IMR-90 (cell line): Measurements from ENCODE around the gene TMEM130. TPM values are rescaled to one million over a fixed set of nuclear protein-coding genes. Genes with fewer than 3 reads are reported as not detected.

ENCODE experiments used
- ATAC-seq: fragments of 200-7000 bp; cut with Tn5 transposase; 2 replicates; pipeline ENCODE4 v1.9.1; 2020; ENCODE audit warnings: low read depth, mild to moderate bottlenecking, moderate library complexity
- BruUV-seq: library from RNA; stranded (reverse); fragments of 400-500 nt; replicated peaks from 2 replicates; lab custom pipeline; 2021; lab: Mats Ljungman, UMichigan
- CTCF ChIA-PET: fragments of 300-600 bp; formaldehyde crosslinking; extraction: SDS; loops from one replicate; lab custom pipeline; 2021; ENCODE audit warnings: antibody characterized with exemption; lab: Yijun Ruan, JAX
- POLR2A ChIA-PET: fragments of 300-600 bp; sonication (Branson Sonifier 250); formaldehyde crosslinking; loops from one replicate; lab custom pipeline; 2022; ENCODE audit warnings: antibody characterized with exemption; ENCODE audit not compliant: unreplicated experiment; lab: Charles Lee
- DNase-seq: peaks from one replicate; pipeline ENCODE4 v3.0.0; 2013
- H2AFZ ChIP-seq: replicated peaks from 2 replicates; pipeline ENCODE3; 2013; ENCODE audit warnings: low read length, mild to moderate bottlenecking; ENCODE audit not compliant: poor library complexity
- H2AK5ac ChIP-seq: 2 replicates; pipeline ENCODE4 v1.6.1; 2013; ENCODE audit warnings: low read depth, low read length, inconsistent platforms
- H2AK9ac ChIP-seq: replicated peaks from 2 replicates; pipeline ENCODE3; 2013; ENCODE audit warnings: mild to moderate bottlenecking, low read depth, low read length, moderate library complexity; ENCODE audit not compliant: poor library complexity
- H2BK120ac ChIP-seq: 2 replicates; pipeline ENCODE4 v1.6.1; 2013; ENCODE audit warnings: low read depth, low read length, inconsistent platforms
- H2BK15ac ChIP-seq: 3 replicates; pipeline ENCODE4 v1.6.1; 2013; ENCODE audit warnings: low read depth, low read length, inconsistent platforms
- H2BK20ac ChIP-seq: 2 replicates; pipeline ENCODE4 v1.6.1; 2013; ENCODE audit warnings: low read depth, mild to moderate bottlenecking, inconsistent platforms, low read length, moderate library complexity
- H2BK5ac ChIP-seq: 2 replicates; pipeline ENCODE4 v1.6.1; 2013; ENCODE audit warnings: mild to moderate bottlenecking, low read depth, low read length, inconsistent platforms; ENCODE audit not compliant: poor library complexity, severe bottlenecking
- H3K14ac ChIP-seq: replicated peaks from 2 replicates; pipeline ENCODE4 v1.6.1; 2013; ENCODE audit warnings: low read depth, low read length, inconsistent platforms
- H3K18ac ChIP-seq: 2 replicates; pipeline ENCODE4 v1.6.1; 2013; ENCODE audit warnings: low read depth, low read length, control low read depth
- H3K23ac ChIP-seq: 2 replicates; pipeline ENCODE4 v1.6.1; 2013; ENCODE audit warnings: low read depth, low read length, inconsistent platforms
- H3K27ac ChIP-seq: 2 replicates; pipeline ENCODE4 v1.5.1; 2013; ENCODE audit warnings: mild to moderate bottlenecking, control low read depth, low read length; ENCODE audit not compliant: insufficient read depth
- H3K27me3 ChIP-seq: 2 replicates; pipeline ENCODE4 v1.6.1; 2013; ENCODE audit warnings: low read length; ENCODE audit not compliant: control insufficient read depth, insufficient read depth
- H3K36me3 ChIP-seq: 2 replicates; pipeline ENCODE4 v1.6.1; 2013; ENCODE audit warnings: low read length, mixed read lengths; ENCODE audit not compliant: control insufficient read depth, insufficient read depth
- H3K4ac ChIP-seq: 2 replicates; pipeline ENCODE4 v1.6.1; 2013; ENCODE audit warnings: low read depth, low read length, inconsistent platforms
- H3K4me1 ChIP-seq: 2 replicates; pipeline ENCODE4 v1.6.1; 2013; ENCODE audit warnings: low read length, mixed read lengths; ENCODE audit not compliant: control insufficient read depth, insufficient read depth
- H3K4me2 ChIP-seq: 2 replicates; pipeline ENCODE4 v1.6.1; 2013; ENCODE audit warnings: low read depth, mild to moderate bottlenecking, control low read depth, low read length, moderate library complexity
- H3K4me3 ChIP-seq: 2 replicates; pipeline ENCODE4 v1.5.1; 2013; ENCODE audit warnings: low read depth, mild to moderate bottlenecking, control low read depth, low read length, moderate library complexity; ENCODE audit not compliant: insufficient read depth
- H3K56ac ChIP-seq: 2 replicates; pipeline ENCODE4 v1.6.1; 2013; ENCODE audit warnings: low read length, inconsistent platforms; ENCODE audit not compliant: insufficient read depth; ENCODE audit errors: extremely low read depth
- H3K79me1 ChIP-seq, 2 experiments: 2 replicates each; pipeline ENCODE4 v1.6.1; 2013; ENCODE audit warnings: low read length in 2 of 2, inconsistent platforms in 1 of 2, low read depth in 1 of 2
- H3K9ac ChIP-seq: 2 replicates; pipeline ENCODE4 v1.6.1; 2013; ENCODE audit warnings: low read depth, low read length, control low read depth
- H3K9me1 ChIP-seq: 2 replicates; pipeline ENCODE4 v1.6.1; 2013; ENCODE audit warnings: low read length, inconsistent platforms; ENCODE audit not compliant: insufficient read depth
- H3K9me3 ChIP-seq: 2 replicates; pipeline ENCODE4 v1.6.1; 2013; ENCODE audit warnings: low read length; ENCODE audit not compliant: control insufficient read depth, insufficient read depth
- H4K20me1 ChIP-seq: 2 replicates; pipeline ENCODE4 v1.6.1; 2013; ENCODE audit warnings: low read length, inconsistent platforms; ENCODE audit not compliant: insufficient read depth
- H4K5ac ChIP-seq: 2 replicates; pipeline ENCODE4 v1.6.1; 2013; ENCODE audit warnings: mild to moderate bottlenecking, low read depth, low read length, control low read depth
- H4K8ac ChIP-seq, 2 experiments: 2 replicates each; pipeline ENCODE4 v1.6.1; 2013; ENCODE audit warnings: low read depth in 2 of 2, low read length in 2 of 2, control low read depth in 1 of 2, inconsistent platforms in 1 of 2
- H4K91ac ChIP-seq: 2 replicates; pipeline ENCODE4 v1.6.1; 2013; ENCODE audit warnings: low read depth, low read length, inconsistent platforms; ENCODE audit not compliant: insufficient read depth
- BHLHE40 ChIP-seq: fragments of 150-350 bp; IDR thresholded peaks from 2 replicates; pipeline ENCODE4 v1.6.1; 2016; ENCODE audit warnings: mild to moderate bottlenecking, low read depth, low read length
- MAFK ChIP-seq: IDR thresholded peaks from 2 replicates; pipeline ENCODE4 v1.6.1; 2012; ENCODE audit warnings: low read depth, low read length, improper control_type of control experiment
- MAZ ChIP-seq: IDR thresholded peaks from 2 replicates; pipeline ENCODE4 v1.6.1; 2012; ENCODE audit warnings: low read depth, mild to moderate bottlenecking, low read length, improper control_type of control experiment, moderate library complexity, borderline replicate concordance
- MXI1 ChIP-seq: IDR thresholded peaks from 2 replicates; pipeline ENCODE4 v1.6.1; 2012; ENCODE audit warnings: low read depth, mild to moderate bottlenecking, low read length, moderate library complexity, borderline replicate concordance
- NFE2L2 ChIP-seq: fragments of 150-350 bp; IDR thresholded peaks from 2 replicates; pipeline ENCODE4 v1.6.1; 2016; ENCODE audit warnings: low read depth, mild to moderate bottlenecking, low read length
- POLR2A ChIP-seq: IDR thresholded peaks from 2 replicates; pipeline ENCODE4 v1.6.1; 2012; ENCODE audit warnings: mild to moderate bottlenecking, low read depth, low read length
- RCOR1 ChIP-seq: IDR thresholded peaks from 2 replicates; pipeline ENCODE4 v1.6.1; 2012; ENCODE audit warnings: mild to moderate bottlenecking, low read length, improper control_type of control experiment; ENCODE audit not compliant: insufficient replicate concordance
- SMC3 ChIP-seq: fragments of 150-350 bp; IDR thresholded peaks from 2 replicates; pipeline ENCODE4 v1.6.1; 2016; ENCODE audit warnings: low read depth, mild to moderate bottlenecking, antibody characterized with exemption, low read length, moderate library complexity
- WGBS, 2 experiments: methylation state at CpG; one replicate each; pipeline versions ENCODE4 v1.1.5 to v1.1.7; 2013; ENCODE audit warnings: missing lambda C conversion rate in 2 of 2; ENCODE audit not compliant: insufficient read length in 1 of 2; ENCODE audit errors: extremely low coverage in 2 of 2; 5-methylcytosine and 5-hydroxymethylcytosine counted together
- dilution Hi-C: fragments of 300-500 bp; cut with HindIII; formaldehyde crosslinking; loops from one replicate; pipeline ENCODE4 v1.14.3; 2018; ENCODE audit warnings: low sequenced_read_pairs; ENCODE audit not compliant: unreplicated experiment
- in situ Hi-C: fragments of 300-500 bp; cut with MboI; formaldehyde crosslinking; loops from 3 replicates; pipeline ENCODE4 v1.14.3; 2019; ENCODE audit warnings: low sequenced_read_pairs, inconsistent platforms, mixed read lengths
- intact Hi-C: fragments of 100-400 bp; cut with micrococcal nuclease; formaldehyde crosslinking; loops from 2 replicates; pipeline ENCODE4 v1.10.0; 2022
- polyA plus RNA-seq, 3 experiments: library from polyadenylated mRNA; depleted of rRNA; stranded (reverse); fragments of >200 nt; gene quantifications; 2 replicates each; pipeline ENCODE4 v1.2.3, GENCODE V29; 2012; ENCODE audit warnings: low replicate concordance in 1 of 3
- total RNA-seq: library from RNA; depleted of rRNA; stranded (reverse); fragments of >200 nt; gene quantifications from 2 replicates; pipeline ENCODE4 v1.2.3, GENCODE V29; 2012

Gene TMEM130
- total and polyA plus RNA-seq, 2 of the 4 experiments (the other 2 are of a cell fraction) = 1.1 to 14.8 TPM

DNA sequence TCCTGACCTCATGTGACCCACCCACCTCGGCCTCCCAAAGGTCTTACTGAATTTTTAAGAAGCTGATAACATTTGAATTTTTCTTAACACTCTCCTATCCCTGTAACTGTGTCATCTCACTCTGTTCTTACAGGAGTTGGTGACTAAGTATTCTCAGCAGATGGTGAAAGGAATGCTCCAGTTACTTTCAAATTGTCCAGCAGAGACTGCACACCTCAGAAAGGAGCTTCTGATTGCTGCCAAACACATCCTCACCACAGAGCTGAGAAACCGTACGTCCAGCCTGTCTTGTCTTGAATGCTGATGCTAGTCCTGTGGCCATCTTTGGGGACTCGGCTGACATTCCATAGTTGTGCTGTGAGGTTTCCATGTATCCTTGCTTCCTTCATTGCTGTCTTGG, 33.4 kb upstream of the TMEM130 start:
- Histone ChIP-seq H3K9me1 (no peaks in the 10 kb centered on the region), H3K4me2 (no peak overlapping the region), H3K36me3 (peaks cover 68% of the 10 kb centered on the region), H3K18ac (no peak overlapping the region), H3K27me3 (no peaks in the 10 kb centered on the region), H3K4me1 (no peaks in the 10 kb centered on the region), H2BK5ac (no peak overlapping the region), H4K8ac (no peak overlapping the region), H4K5ac (no peak overlapping the region), H3K4me3 (no peak overlapping the region), H3K27ac (no peak overlapping the region), H2BK120ac (no peak overlapping the region), H3K56ac (no peak overlapping the region), H2AK5ac (no peak overlapping the region), H3K79me1 (peaks cover 0 to 5% of the 10 kb centered on the region in 2 experiments; a peak in 1 of 4 replicates), H2BK20ac (no peak overlapping the region), H3K9me3 (no peaks in the 10 kb centered on the region), H4K91ac (no peak overlapping the region), H2AFZ (no peak overlapping the region), H3K4ac (no peak overlapping the region), H3K14ac (no peak overlapping the region), H4K20me1 (no peaks in the 10 kb centered on the region; the same call in 1 of the 2 replicates), H2BK15ac (no peak overlapping the region), H3K23ac (no peak overlapping the region), H3K9ac (no peak overlapping the region), H2AK9ac (no peak overlapping the region)
- no peak for TF ChIP-seq SMC3
- no peak for TF ChIP-seq POLR2A
- TF ChIP-seq MXI1 = no peak
- TF ChIP-seq BHLHE40 = no peak
- no peak for TF ChIP-seq NFE2L2
- no peak for TF ChIP-seq MAFK
- no peak for TF ChIP-seq MAZ
- TF ChIP-seq RCOR1 = no peak
- WGBS, 2 experiments = no CpG with 5 or more reads among the region's 4 CpGs
- in situ Hi-C loops (no loop called here), dilution Hi-C loops (no loop called here), intact Hi-C loops (no loop called here)
- no TSS peak for BruUV-seq
- ATAC-seq = no peak
- ChIA-PET POLR2A (no interaction called here), CTCF (no interaction called here)
- DNase-seq = no peak
